ENCODE results near the gene MSL3B.

DNA sequence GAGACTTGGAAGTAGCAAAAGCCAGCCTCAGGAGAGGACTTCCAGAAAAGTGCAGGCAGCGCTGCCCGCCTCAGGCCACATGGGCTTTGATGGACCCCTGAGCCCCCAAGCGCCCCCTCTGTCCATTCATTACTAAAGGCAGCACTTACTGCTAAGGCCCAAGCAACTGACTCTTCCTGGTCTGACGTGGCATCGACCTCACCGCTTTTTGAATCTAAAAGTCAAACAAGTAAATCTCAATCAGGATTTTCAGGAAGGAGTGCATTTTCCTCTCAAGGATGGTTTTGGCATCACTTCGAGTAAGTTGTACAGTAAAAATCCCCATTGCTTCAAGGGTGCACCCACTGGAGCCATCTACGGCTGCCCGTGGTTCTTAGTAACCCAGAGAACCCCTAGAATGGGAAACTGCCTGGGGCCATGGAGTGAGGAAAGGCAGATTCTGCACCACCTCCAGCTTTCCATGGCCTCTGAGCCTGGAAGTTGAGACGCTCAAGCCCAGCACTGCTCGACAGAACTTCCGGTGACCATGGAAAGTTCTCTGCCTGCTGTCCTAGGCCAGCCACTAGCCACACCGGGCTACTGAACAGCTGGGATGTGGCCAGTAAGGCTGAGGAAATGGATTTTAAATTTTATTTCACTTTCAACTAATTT, 20.8 kb downstream of the MSL3B start:
- TF ChIP-seq, protein P1, sequence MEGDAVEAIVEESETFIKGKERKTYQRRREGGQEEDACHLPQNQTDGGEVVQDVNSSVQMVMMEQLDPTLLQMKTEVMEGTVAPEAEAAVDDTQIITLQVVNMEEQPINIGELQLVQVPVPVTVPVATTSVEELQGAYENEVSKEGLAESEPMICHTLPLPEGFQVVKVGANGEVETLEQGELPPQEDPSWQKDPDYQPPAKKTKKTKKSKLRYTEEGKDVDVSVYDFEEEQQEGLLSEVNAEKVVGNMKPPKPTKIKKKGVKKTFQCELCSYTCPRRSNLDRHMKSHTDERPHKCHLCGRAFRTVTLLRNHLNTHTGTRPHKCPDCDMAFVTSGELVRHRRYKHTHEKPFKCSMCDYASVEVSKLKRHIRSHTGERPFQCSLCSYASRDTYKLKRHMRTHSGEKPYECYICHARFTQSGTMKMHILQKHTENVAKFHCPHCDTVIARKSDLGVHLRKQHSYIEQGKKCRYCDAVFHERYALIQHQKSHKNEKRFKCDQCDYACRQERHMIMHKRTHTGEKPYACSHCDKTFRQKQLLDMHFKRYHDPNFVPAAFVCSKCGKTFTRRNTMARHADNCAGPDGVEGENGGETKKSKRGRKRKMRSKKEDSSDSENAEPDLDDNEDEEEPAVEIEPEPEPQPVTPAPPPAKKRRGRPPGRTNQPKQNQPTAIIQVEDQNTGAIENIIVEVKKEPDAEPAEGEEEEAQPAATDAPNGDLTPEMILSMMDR (IDR thresholded peaks at IDR 0.05): no peak
- no peak for TF ChIP-seq EP300 (IDR thresholded peaks at IDR 0.05)

All from esophagus muscularis mucosa (tissue), 3 donors.